GM23338 (cell line): Measurements from ENCODE around the gene AP2A2. TPM values are rescaled to one million over a fixed set of nuclear protein-coding genes. Genes with fewer than 3 reads are reported as not detected.

ENCODE experiments used
- ATAC-seq: fragments of 200-7000 bp; cut with Tn5 transposase; 3 replicates; pipeline ENCODE4 v1.9.1; 2020
- DNase-seq: peaks from one replicate; pipeline ENCODE4 v3.0.0-alpha.2; 2015; ENCODE audit warnings: low spot score
- H2AFZ ChIP-seq: fragments of 200-600 bp; sonication (generic); 2 replicates; pipeline ENCODE4 v1.8.0; 2016; ENCODE audit warnings: antibody characterized with exemption, mild to moderate bottlenecking, moderate library complexity
- H3F3A ChIP-seq: fragments of 200-600 bp; sonication (generic); replicated peaks from 2 replicates; pipeline ENCODE4 v1.8.0; 2017; ENCODE audit warnings: antibody characterized with exemption, mixed run types, low read depth
- H3K27ac ChIP-seq: fragments of 200-600 bp; sonication (generic); 2 replicates; pipeline ENCODE4 v1.6.1; 2016; ENCODE audit warnings: low read depth
- H3K27me3 ChIP-seq: fragments of 200-600 bp; sonication (generic); 2 replicates; pipeline ENCODE4 v1.8.0; 2016; ENCODE audit warnings: mild to moderate bottlenecking, mixed run types, moderate library complexity; ENCODE audit not compliant: insufficient read depth
- H3K36me3 ChIP-seq: fragments of 200-600 bp; sonication (generic); 2 replicates; pipeline ENCODE4 v1.8.0; 2016; ENCODE audit warnings: mild to moderate bottlenecking; ENCODE audit not compliant: insufficient read depth
- H3K4me1 ChIP-seq: fragments of 200-600 bp; sonication (generic); 2 replicates; pipeline ENCODE4 v1.8.0; 2016; ENCODE audit warnings: mild to moderate bottlenecking, moderate library complexity; ENCODE audit not compliant: insufficient read depth
- H3K4me2 ChIP-seq: fragments of 200-600 bp; sonication (generic); 2 replicates; pipeline ENCODE4 v1.7.1; 2017; ENCODE audit warnings: mixed run types
- H3K4me3 ChIP-seq: fragments of 200-600 bp; sonication (generic); 2 replicates; pipeline ENCODE4 v1.6.1; 2016; ENCODE audit warnings: mixed run types
- H3K79me2 ChIP-seq: fragments of 200-600 bp; sonication (generic); replicated peaks from 2 replicates; pipeline ENCODE4 v1.8.0; 2017; ENCODE audit warnings: mild to moderate bottlenecking; ENCODE audit not compliant: insufficient read depth
- H3K9me2 ChIP-seq: fragments of 200-600 bp; sonication (generic); 2 replicates; pipeline ENCODE4 v1.8.0; 2017; ENCODE audit not compliant: insufficient read depth
- H4K20me1 ChIP-seq: fragments of 200-600 bp; sonication (generic); replicated peaks from 2 replicates; pipeline ENCODE4 v1.8.0; 2017; ENCODE audit warnings: mild to moderate bottlenecking; ENCODE audit not compliant: insufficient read depth
- H3K27ac Mint-ChIP-seq: 2 replicates; pipeline ENCODE4 v1.8.0; 2020; ENCODE audit warnings: inconsistent platforms, mild to moderate bottlenecking, moderate library complexity, mixed read lengths
- H3K27me3 Mint-ChIP-seq: 3 replicates; pipeline ENCODE4 v1.8.0; 2022; ENCODE audit warnings: low read depth, mild to moderate bottlenecking, moderate library complexity, mixed read lengths, inconsistent platforms; ENCODE audit not compliant: insufficient read depth, poor library complexity
- H3K36me3 Mint-ChIP-seq: 3 replicates; pipeline ENCODE4 v1.8.0; 2021; ENCODE audit warnings: low read depth, mild to moderate bottlenecking, inconsistent platforms, moderate library complexity, mixed read lengths
- H3K4me1 Mint-ChIP-seq: 3 replicates; pipeline ENCODE4 v1.8.0; 2020; ENCODE audit warnings: mild to moderate bottlenecking, inconsistent platforms, mixed read lengths
- H3K4me3 Mint-ChIP-seq: 3 replicates; pipeline ENCODE4 v1.8.0; 2021; ENCODE audit warnings: moderate library complexity, mild to moderate bottlenecking, inconsistent platforms, mixed read lengths
- H3K9me3 Mint-ChIP-seq: 3 replicates; pipeline ENCODE4 v1.8.0; 2020; ENCODE audit warnings: moderate library complexity, mild to moderate bottlenecking, inconsistent platforms, mixed read lengths
- CREB1 ChIP-seq: fragments of 250-450 bp; sonication (Bioruptor Pico); IDR thresholded peaks from 2 replicates; pipeline ENCODE4 v1.5.0; 2020; ENCODE audit warnings: low read depth, mild to moderate bottlenecking, moderate library complexity
- EZH2 ChIP-seq: fragments of 200-600 bp; sonication (generic); IDR thresholded peaks from one replicate; pipeline ENCODE4 v1.8.0; 2017; ENCODE audit warnings: antibody characterized with exemption, mild to moderate bottlenecking, low read depth; ENCODE audit not compliant: unreplicated experiment
- NANOG ChIP-seq: IDR thresholded peaks from 2 replicates; pipeline ENCODE4 v1.6.1; 2016; ENCODE audit warnings: antibody characterized with exemption, borderline replicate concordance
- STAT1 ChIP-seq: IDR thresholded peaks from one replicate; pipeline ENCODE4 v1.6.1; 2016; ENCODE audit warnings: antibody characterized with exemption; ENCODE audit not compliant: unreplicated experiment
- ZNF114 ChIP-seq: fragments of 250-450 bp; sonication (Bioruptor Pico); IDR thresholded peaks from 2 replicates; pipeline ENCODE4 v1.5.0; 2020; ENCODE audit warnings: mild to moderate bottlenecking, moderate library complexity
- ZNF331 ChIP-seq: fragments of 250-450 bp; sonication (Bioruptor Pico); IDR thresholded peaks from 2 replicates; pipeline ENCODE4 v1.5.0; 2020; ENCODE audit warnings: low read depth, mild to moderate bottlenecking, moderate library complexity
- polyA plus RNA-seq: library from polyadenylated mRNA; unstranded; fragments of >200 nt; fragmentation: Nextera tagmentation; extraction: Ambion mirVana; gene quantifications from 2 replicates; pipeline ENCODE4 v1.2.1, GENCODE V29; 2016
- total RNA-seq: library from RNA; depleted of rRNA; stranded (reverse); fragments of >200 nt; shearing (Covaris generic); gene quantifications from 2 replicates; pipeline ENCODE4 v1.2.3, GENCODE V29; 2014
- TF ChIP-seq, protein P1 (sequence below), 2 experiments: fragments of 200-600 bp in 1 of 2; sonication (generic) in 1 of 2; conservative IDR thresholded peaks; 2 replicates each; pipeline versions ENCODE4 v1.5.1 to v1.6.1; 2016 to 2017; ENCODE audit warnings: antibody characterized with exemption in 2 of 2, low read depth in 2 of 2, mild to moderate bottlenecking in 2 of 2, moderate library complexity in 1 of 2
- TF ChIP-seq, protein P2 (sequence below): fragments of 250-450 bp; sonication (Bioruptor Pico); IDR thresholded peaks from 2 replicates; pipeline ENCODE4 v1.5.0; 2020; ENCODE audit warnings: mild to moderate bottlenecking, moderate library complexity

Gene AP2A2
- total and polyA plus RNA-seq, 2 experiments from 2014 or later = 23.7 to 47.5 TPM

DNA sequence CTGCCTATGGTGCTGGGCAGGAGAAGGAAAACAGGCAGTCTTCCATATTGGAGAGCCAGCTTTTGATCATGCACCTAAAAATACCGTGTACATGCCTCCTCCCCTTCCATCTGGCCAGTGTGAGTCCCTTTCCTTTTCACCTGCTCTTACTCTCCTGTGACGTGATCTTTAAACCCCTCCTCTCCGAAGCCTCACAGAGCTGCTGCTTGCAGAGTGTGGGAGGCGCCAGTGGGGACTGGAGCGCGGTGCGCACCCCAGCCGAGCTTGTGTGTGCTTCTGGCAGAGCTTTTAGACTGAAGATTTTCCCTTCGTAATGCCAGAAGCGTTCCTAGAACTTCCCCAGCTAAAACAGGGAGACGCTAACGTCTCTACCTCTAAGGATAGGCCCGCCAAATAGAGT is 81.1 kb downstream of the AP2A2 start:
- Histone ChIP-seq H3K4me1 (no peaks in the 10 kb centered on the region), H3K4me2 (no peak overlapping the region), H4K20me1 (peaks cover 12% of the 10 kb centered on the region), H3K36me3 (peaks cover 11% of the 10 kb centered on the region; the same call in 1 of the 2 replicates), H3K27ac (0 out of 2 replicates have a peak overlapping the region, but pooled peaks have one; percentile 50), H3K9me2 (no peaks in the 10 kb centered on the region), H3K4me3 (no peak overlapping the region), H2AFZ (no peak overlapping the region), H3K79me2 (no peaks in the 10 kb centered on the region), H3K27me3 (no peaks in the 10 kb centered on the region), H3F3A (no peaks in the 10 kb centered on the region)
- Mint-ChIP-seq H3K36me3 (peaks cover 44% of the 10 kb centered on the region), H3K27ac (0 out of 2 replicates have a peak overlapping the region, but pooled peaks have one; percentile 43), H3K4me3 (no peak overlapping the region), H3K9me3 (no peaks in the 10 kb centered on the region; the same call in 1 of the 3 replicates), H3K27me3 (peaks cover 7% of the 10 kb centered on the region), H3K4me1 (no peaks in the 10 kb centered on the region; the same call in 2 of the 3 replicates)
- DNase-seq (no peak), ATAC-seq (no peak)
- TF ChIP-seq ZNF331 (CRISPR knock-in tag) = no peak
- TF ChIP-seq EZH2 = no peak
- TF ChIP-seq STAT1 = no peak
- TF ChIP-seq, protein P1, sequence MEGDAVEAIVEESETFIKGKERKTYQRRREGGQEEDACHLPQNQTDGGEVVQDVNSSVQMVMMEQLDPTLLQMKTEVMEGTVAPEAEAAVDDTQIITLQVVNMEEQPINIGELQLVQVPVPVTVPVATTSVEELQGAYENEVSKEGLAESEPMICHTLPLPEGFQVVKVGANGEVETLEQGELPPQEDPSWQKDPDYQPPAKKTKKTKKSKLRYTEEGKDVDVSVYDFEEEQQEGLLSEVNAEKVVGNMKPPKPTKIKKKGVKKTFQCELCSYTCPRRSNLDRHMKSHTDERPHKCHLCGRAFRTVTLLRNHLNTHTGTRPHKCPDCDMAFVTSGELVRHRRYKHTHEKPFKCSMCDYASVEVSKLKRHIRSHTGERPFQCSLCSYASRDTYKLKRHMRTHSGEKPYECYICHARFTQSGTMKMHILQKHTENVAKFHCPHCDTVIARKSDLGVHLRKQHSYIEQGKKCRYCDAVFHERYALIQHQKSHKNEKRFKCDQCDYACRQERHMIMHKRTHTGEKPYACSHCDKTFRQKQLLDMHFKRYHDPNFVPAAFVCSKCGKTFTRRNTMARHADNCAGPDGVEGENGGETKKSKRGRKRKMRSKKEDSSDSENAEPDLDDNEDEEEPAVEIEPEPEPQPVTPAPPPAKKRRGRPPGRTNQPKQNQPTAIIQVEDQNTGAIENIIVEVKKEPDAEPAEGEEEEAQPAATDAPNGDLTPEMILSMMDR (conservative IDR thresholded peaks at IDR 0.05; ENCODE audit: low read depth in 2 of 2) = no peak
- TF ChIP-seq ZNF114 (CRISPR knock-in tag) = no peak
- TF ChIP-seq NANOG = no peak
- TF ChIP-seq, protein P2, sequence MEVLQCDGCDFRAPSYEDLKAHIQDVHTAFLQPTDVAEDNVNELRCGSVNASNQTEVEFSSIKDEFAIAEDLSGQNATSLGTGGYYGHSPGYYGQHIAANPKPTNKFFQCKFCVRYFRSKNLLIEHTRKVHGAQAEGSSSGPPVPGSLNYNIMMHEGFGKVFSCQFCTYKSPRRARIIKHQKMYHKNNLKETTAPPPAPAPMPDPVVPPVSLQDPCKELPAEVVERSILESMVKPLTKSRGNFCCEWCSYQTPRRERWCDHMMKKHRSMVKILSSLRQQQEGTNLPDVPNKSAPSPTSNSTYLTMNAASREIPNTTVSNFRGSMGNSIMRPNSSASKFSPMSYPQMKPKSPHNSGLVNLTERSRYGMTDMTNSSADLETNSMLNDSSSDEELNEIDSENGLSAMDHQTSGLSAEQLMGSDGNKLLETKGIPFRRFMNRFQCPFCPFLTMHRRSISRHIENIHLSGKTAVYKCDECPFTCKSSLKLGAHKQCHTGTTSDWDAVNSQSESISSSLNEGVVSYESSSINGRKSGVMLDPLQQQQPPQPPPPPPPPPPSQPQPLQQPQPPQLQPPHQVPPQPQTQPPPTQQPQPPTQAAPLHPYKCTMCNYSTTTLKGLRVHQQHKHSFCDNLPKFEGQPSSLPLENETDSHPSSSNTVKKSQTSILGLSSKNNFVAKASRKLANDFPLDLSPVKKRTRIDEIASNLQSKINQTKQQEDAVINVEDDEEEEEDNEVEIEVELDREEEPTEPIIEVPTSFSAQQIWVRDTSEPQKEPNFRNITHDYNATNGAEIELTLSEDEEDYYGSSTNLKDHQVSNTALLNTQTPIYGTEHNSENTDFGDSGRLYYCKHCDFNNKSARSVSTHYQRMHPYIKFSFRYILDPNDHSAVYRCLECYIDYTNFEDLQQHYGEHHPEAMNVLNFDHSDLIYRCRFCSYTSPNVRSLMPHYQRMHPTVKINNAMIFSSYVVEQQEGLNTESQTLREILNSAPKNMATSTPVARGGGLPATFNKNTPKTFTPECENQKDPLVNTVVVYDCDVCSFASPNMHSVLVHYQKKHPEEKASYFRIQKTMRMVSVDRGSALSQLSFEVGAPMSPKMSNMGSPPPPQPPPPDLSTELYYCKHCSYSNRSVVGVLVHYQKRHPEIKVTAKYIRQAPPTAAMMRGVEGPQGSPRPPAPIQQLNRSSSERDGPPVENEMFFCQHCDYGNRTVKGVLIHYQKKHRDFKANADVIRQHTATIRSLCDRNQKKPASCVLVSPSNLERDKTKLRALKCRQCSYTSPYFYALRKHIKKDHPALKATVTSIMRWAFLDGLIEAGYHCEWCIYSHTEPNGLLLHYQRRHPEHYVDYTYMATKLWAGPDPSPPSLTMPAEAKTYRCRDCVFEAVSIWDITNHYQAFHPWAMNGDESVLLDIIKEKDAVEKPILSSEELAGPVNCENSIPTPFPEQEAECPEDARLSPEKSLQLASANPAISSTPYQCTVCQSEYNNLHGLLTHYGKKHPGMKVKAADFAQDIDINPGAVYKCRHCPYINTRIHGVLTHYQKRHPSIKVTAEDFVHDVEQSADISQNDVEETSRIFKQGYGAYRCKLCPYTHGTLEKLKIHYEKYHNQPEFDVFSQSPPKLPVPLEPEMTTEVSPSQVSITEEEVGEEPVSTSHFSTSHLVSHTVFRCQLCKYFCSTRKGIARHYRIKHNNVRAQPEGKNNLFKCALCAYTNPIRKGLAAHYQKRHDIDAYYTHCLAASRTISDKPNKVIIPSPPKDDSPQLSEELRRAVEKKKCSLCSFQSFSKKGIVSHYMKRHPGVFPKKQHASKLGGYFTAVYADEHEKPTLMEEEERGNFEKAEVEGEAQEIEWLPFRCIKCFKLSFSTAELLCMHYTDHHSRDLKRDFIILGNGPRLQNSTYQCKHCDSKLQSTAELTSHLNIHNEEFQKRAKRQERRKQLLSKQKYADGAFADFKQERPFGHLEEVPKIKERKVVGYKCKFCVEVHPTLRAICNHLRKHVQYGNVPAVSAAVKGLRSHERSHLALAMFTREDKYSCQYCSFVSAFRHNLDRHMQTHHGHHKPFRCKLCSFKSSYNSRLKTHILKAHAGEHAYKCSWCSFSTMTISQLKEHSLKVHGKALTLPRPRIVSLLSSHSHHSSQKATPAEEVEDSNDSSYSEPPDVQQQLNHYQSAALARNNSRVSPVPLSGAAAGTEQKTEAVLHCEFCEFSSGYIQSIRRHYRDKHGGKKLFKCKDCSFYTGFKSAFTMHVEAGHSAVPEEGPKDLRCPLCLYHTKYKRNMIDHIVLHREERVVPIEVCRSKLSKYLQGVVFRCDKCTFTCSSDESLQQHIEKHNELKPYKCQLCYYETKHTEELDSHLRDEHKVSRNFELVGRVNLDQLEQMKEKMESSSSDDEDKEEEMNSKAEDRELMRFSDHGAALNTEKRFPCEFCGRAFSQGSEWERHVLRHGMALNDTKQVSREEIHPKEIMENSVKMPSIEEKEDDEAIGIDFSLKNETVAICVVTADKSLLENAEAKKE (CRISPR knock-in tag) = no peak
- no peak for TF ChIP-seq CREB1
